CD4-positive, alpha-beta T cell treated with Interleukin-12 subunit alpha and Interleukin-12 subunit beta, for 1 hour (primary cell): ENCODE data around the gene CDO1.

Experiments used
- DNase-seq: peaks from one replicate; pipeline ENCODE4 v3.0.0-alpha.2; 2020

CDO1 gene

DNA sequence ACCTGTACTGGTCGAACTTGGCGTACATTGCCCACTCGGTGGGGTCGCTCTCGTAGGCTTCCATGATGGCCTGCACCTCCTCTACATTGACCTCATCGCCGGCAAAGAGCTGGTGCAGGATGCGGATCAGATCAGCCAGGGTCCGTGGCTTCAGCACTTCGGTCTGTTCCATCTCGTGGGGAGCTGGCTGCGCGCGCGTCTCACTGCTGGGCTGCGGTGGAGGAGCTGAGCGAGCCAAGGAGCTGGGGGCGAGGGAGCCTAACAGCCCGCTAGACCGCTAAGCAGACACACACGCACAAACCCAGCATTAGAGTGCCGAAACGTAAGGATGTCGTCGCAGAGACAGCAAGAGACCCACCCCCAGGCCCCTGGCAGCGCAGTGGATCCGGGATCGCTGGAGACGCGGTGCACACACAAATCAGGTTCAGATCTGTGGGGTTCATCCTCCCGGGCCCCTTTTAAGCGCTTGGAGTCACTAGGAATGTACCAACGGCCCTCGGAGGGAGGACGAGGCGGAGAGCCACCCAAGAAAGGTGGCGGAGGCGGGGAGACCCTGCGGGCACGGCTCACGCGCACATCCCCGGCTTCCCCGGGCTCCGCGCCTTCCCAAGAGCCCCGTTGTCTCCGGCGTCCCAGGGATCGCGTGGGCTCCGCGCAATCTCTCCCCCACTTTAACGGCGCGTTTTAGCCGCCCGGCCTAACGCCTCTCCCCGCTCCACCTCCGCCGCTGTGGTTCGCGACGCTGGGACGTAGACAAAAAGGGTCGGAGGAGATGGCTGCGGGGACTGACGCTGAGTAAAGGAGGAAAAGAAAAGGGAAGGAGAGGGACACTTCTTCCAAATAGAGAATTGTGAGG lies at the start of gene CDO1:
TSS of gene CDO1 (minus strand) at position 434 of the 856 bp plus-strand sequence. CDS start at position 172, 262 bp downstream.
- no peak for DNase-seq

DNA sequence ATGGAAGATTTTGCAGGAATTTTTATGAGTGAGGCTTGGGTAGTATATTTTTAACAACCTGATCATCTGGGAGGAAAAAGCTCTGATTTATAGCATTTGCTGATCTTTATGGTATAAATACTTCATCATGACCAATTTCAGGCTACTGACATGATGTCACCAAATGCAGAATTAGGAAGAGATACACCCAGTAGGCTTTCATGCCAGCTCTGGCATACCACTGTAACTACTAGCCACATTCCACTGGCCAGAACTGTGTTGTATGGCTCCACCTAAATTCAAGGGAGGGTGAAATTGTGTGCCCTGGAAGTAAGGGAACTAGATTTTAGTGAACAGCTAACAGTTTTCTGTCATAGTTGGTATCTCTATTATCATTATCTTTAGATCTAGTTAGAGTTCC lies 42.9 kb upstream of the CDO1 start:
- no peak for DNase-seq

DNA sequence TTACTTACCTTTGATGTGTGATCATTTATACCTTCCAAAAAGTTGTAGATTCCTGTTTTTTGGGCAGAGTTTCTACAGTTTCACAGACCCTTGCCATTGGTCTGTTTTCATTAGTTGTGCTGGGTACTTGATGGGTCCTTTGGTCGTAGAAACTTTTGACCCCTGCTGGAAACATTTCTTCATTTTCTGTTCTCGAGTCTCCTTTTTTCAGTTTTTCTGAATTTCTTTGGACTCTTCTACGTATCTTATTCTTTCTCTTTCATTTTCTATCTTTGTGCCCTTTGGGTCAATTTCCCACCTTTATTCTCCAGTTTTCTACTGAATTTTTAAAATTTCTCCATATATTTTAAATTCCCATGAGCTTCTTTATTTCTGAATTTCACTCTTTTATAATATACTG lies 41.9 kb upstream of the CDO1 start:
- no peak for DNase-seq

DNA sequence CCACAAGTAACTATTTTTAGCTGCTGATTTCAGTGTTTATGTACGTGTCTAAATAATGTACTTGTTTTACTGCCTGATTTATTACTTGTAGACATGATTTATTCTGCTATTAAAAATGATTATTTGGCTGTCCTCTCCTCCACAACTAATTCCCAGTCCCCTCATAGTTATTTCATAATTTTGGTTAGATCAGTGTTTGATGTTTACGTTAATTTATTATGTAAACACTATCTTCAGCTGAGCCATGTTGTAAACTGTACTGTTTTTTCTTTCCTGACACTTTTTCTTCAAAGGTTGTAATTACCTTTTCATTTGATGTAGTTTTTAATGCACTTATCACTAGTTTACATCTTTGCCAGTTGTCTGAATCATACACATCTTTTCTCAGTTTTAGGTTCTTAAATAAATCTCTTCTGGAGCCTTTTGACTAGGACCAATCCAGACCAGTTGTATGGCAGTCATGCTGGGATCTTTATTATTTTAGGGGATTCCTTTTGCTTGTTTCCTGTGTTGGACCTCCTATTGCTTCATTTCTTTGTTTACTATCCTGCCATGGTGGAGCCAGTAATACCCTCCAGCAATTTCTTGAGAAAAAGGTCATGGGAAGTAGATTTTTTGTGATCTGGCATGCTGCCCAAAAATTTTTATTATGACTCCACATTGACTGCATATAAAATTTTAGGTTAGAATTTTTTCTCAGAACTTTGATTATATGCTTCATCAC lies 41.3 kb upstream of the CDO1 start:
- DNase-seq = no peak

DNA sequence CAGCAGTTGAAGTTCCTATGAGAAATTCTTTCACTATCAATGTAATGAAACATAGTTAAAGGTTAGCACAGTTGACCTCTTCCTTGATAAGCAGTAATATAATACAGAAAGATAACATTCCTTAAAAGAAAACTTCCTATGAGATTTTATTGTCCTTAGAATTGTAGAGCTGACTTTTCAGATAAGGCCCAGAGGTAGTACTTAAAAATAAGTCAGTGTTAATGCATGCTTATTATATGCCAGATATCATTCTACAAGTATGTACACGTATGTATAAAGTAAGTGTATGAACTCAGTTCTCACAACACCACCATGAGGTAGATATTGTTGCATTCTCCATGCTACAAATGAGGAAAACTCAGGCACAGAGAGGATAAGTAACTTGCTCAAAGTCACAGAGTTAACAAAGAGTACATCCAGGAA lies 40.6 kb upstream of the CDO1 start:
- no peak for DNase-seq

DNA sequence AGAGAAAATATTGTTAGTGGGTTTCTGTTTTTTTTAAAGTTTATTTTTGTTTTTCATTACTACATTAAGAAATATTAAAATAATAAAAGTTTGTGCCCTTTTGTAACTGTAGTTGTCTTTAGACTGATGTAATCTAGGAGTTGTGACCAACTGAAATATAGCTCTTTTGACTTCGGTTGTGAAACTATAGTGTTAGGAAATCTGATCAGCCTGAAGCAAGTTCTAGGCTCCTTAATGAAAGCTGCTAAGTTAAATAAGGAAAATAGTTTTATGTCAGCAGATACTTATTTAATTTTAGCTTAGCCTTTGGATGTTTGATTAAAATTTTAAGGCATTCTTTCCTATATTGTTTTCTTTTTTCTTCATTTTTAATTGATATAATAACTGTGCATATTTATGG lies 39.5 kb upstream of the CDO1 start:
- no peak for DNase-seq

- DNase-seq = no peak
Observed at GRCh38 chr5:115854139-115854538, 37.7 kb upstream of the CDO1 start.

- no peak for DNase-seq
Observed at GRCh38 chr5:115850744-115851416, 34.4 kb upstream of the CDO1 start.

- no peak for DNase-seq
Observed at GRCh38 chr5:115849258-115849798, 32.9 kb upstream of the CDO1 start.

GRCh38 chr5:115847290-115847689 lies 30.8 kb upstream of the CDO1 start:
- no peak for DNase-seq

DNA sequence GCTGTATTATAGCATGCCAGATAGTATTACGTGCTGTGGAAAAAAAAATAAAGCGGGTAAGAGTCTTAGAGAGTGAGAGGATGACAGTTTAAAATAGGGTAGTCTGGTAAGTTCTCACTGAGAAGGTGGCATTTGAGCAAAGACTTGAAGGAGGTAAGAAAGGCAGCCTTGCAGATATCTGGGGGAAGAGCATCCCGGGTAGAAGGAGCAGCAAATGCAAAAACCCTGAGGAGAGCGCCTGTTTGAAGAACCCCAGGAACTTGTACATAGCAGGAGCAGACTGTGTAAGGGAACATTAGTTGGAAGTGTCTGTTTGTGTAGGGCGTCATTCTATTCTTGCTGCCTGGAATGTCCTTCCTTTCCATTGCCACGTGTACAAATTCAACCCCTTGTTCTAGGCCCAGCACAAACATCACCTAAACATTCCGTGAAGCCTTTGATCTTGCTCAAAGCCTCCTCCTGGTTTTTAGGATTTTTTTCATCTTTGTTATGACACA lies 27.9 kb upstream of the CDO1 start:
- no peak for DNase-seq

DNA sequence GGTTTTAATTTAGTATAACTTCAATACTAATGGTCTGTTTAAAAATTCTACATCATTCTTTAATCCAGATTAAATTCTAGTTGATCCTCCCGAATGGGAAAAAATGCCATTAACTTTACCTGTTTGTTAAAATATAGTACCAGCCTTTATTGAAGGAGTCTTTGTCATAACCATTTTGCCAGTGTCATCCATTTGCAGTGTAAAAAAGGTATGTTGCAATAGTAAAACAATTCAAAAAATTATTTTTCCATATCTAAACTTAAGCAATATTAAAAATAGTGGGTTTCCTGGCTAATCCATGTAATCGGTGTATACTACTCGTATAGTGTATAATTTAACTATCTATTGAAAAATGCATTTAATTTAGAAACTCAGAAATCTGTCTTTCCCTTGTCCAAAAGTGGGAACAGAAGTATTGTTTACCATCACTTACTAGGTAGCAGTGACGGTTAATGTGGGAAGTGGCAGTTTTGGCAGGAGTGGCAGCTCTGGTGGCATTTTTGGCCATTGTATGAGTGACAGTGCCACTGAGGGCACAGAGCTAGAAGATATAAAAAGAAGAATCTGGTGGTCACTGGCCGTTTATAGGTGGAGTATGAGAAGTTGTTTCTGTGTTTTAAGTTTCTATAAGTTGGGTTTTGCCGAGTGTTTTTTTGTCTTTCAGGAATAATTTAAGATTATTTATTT lies 27.1 kb upstream of the CDO1 start:
- DNase-seq = no peak

- no peak for DNase-seq
Observed at GRCh38 chr5:115842952-115843351, 26.5 kb upstream of the CDO1 start.

DNA sequence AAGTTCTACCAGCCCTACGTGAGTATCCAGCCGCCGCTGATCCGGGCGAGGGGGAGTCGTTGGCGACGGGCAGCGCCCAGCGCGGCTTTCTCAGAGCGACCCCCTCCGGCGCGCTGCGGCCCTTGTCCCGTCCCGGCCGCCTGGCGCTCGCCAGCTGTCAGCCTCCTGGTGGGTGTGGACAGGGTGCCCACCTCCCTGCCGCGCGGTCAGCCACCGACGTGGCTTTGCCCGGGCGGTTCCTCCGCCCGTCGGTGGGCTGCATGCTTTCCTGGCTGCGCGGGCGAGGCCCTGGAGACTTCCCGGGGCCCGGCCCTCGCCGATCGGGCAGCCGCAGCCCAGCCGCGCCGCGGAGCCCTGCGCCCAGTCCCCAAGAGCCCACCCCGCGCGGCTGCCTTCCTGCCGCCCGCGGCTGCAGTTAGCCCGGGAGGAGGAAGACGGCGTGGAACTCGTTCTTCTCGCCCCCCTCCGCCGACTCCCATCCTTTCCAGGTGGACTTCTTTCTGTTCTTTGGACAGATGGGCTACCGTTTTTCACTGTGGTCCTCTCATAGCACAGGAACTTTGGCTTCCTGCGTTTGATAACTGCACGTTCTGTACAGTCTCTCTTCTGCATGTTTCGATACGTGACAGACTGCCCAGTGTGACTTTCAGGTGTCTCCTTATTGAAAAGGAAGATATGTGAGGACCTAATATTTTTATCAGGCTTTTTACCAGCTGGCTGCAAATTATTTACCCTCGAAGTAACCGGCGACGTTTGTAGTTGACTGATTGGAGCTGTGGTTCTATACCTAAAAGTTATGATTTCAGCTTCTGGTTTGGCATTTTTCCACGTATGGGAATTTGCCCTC lies 25.9 kb upstream of the CDO1 start:
- DNase-seq = peak; percentile 18

DNA sequence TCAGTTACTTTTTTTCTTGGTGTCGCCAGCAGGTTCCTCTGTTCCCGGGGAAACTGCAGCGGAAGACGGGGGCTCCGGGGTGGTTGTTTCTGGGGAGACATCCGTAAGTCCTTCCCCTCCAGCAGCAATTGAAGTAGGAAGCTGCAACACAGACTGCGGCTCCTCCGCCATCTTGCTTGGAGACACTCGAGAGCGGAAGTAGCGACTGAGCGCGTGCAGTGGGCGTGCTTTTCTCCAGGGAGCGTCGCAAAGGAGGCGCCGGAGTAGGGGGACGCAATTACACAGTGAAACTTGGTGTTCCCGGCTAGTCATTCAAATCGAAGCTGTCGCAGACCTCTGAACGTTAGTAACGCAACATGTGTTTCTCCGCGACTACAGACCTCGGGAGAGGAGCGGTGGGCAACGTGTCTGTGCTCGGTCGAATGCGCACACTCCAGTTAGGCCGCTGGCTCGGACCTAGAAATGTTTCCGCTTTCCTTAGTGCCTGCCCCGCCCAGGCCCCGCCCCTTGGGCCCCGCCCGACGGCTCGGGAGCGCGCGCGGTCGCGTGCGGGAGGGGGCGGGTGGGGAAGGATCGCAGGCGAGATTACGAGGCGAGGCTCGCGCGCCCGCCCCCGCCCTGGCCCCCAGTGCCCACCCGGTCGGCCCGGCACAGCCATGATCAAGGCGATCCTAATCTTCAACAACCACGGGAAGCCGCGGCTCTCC lies 25.1 kb upstream of the CDO1 start, which contains the start of the genes AP3S1 and ATG12:
TSS of gene AP3S1 (plus strand) at position 554 of the 707 bp plus-strand sequence. CDS start at position 657, 103 bp downstream.
TSS of gene ATG12 (minus strand) at position 184 of the 707 bp plus-strand sequence. CDS start at position 171, 13 bp downstream.
- DNase-seq = peak; percentile 90

GRCh38 chr5:115840873-115841272 lies 24.4 kb upstream of the CDO1 start:
- no peak for DNase-seq

- DNase-seq = peak; percentile 76
Observed at GRCh38 chr5:115838885-115839518, 22.5 kb upstream of the CDO1 start.

- no peak for DNase-seq
Observed at GRCh38 chr5:115835481-115835880, 19.0 kb upstream of the CDO1 start.

DNA sequence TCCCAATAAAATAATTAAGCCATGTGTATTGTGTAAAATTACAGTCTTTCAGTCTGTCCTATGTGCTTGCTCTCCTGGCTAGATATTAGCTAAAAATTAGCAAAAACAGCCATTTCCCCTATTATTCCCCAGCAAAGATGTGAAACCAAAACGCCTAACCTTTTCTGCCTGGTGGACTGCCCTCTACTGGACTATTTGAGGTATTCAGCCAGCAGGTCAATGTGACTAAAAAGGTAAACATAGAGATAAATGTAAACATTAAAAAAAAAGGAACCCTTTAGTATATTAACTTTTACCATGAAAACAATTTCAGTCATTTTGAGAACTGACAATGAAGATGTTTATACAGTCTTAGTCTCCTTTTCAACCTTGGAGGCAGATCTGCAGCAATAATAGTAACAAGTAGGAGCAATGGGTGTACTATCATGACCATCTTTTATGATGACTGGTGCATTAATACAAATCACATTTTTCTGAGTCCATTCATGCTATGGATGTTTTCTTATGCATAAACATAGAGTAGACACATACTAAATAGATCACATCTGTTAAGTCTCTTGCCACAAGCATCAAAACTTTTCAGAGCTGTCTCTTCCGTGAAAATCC lies 14.8 kb upstream of the CDO1 start:
- DNase-seq = peak; percentile 56

DNA sequence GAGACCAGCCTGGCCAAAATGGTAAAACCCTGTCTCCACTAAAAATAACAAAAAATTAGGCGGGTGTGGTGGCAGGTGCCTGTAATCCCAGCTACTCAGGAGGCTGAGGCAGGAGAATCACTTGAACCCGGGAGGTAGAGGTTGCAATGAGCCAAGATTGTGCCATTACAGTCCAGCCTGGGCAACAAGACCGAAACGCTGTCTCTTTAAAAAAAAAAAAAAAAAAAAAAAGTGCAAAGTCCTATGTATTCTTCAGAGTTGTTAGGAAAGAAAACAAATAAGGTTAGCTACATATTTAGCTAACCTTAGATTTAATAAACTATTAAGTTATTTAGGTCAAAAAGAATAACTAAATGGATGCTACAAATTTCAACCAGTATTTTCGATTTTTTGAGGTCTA lies 13.5 kb upstream of the CDO1 start:
- DNase-seq = no peak
